SIG-M5 treated with dmso at 0.1 percent for 504 hours (cell line): Measurements from ENCODE around the gene LTBP2.

ENCODE experiments used
- DNase-seq: peaks from one replicate; lab custom pipeline; 2025; ENCODE audit not compliant: unreplicated experiment; lab: John Stamatoyannopoulos, UW

The LTBP2 gene

GRCh38 chr14:74573421-74574089, 38.5 kb downstream of the LTBP2 start:
- no peak for DNase-seq

- DNase-seq, result no peak
These were observed 39.2 kb downstream of the LTBP2 start for GRCh38 chr14:74572726-74573301.

- peak; percentile 49 for DNase-seq
These were observed 39.9 kb downstream of the LTBP2 start for GRCh38 chr14:74571901-74572725.

GRCh38 chr14:74571441-74571841, 40.6 kb downstream of the LTBP2 start:
- DNase-seq, result no peak

GRCh38 chr14:74570696-74571095, 41.3 kb downstream of the LTBP2 start:
- DNase-seq, result no peak

- DNase-seq, result no peak
These were observed 42.0 kb downstream of the LTBP2 start for GRCh38 chr14:74569806-74570591.

GRCh38 chr14:74569387-74569786, 42.6 kb downstream of the LTBP2 start:
- no peak for DNase-seq

GRCh38 chr14:74568911-74569310, 43.1 kb downstream of the LTBP2 start:
- DNase-seq, result no peak

- no peak for DNase-seq
These were observed 43.7 kb downstream of the LTBP2 start for GRCh38 chr14:74568380-74568649.

GRCh38 chr14:74567646-74568379, 44.2 kb downstream of the LTBP2 start:
- no peak for DNase-seq

GRCh38 chr14:74567219-74567618, 44.8 kb downstream of the LTBP2 start:
- no peak for DNase-seq

- DNase-seq, result peak; percentile 4
These were observed 45.6 kb downstream of the LTBP2 start for GRCh38 chr14:74566174-74567141.

GRCh38 chr14:74563586-74564159, 48.4 kb downstream of the LTBP2 start:
- DNase-seq, result no peak

GRCh38 chr14:74563233-74563585, 48.8 kb downstream of the LTBP2 start:
- no peak for DNase-seq

- no peak for DNase-seq
These were observed 49.4 kb downstream of the LTBP2 start for GRCh38 chr14:74562515-74563232.

GRCh38 chr14:74558655-74559054, 53.4 kb downstream of the LTBP2 start:
- no peak for DNase-seq

- DNase-seq, result no peak
These were observed 54.3 kb downstream of the LTBP2 start for GRCh38 chr14:74557691-74558090.

GRCh38 chr14:74555476-74556050, 56.5 kb downstream of the LTBP2 start:
- no peak for DNase-seq
